Breast epithelium (tissue), 4 donors: ENCODE results near the gene CD163. TPM values are rescaled to one million over a fixed set of nuclear protein-coding genes. Genes with fewer than 3 reads are reported as not detected.

Experiments used
- DNase-seq, 2 donors: peaks; one replicate each; pipeline ENCODE4 v3.0.0-alpha.2; 2019; ENCODE audit warnings: low spot score in 2 of 2
- H3K27ac ChIP-seq, 2 donors: fragments of 200-600 bp; sonication (generic) in 1 of 2; one replicate each; pipeline ENCODE4 v1.5.1; 2016 to 2019; ENCODE audit warnings: mild to moderate bottlenecking in 1 of 2
- H3K27me3 ChIP-seq, 2 donors: fragments of 200-600 bp; sonication (generic) in 1 of 2; one replicate each; pipeline versions ENCODE4 v1.5.1 to v1.6.0; 2017 to 2019; ENCODE audit warnings: control low read depth in 1 of 2, mild to moderate bottlenecking in 1 of 2
- H3K36me3 ChIP-seq: fragments of 200-600 bp; one replicate; pipeline ENCODE4 v1.5.1; 2019
- H3K4me1 ChIP-seq, 2 donors: fragments of 200-600 bp; sonication (generic); one replicate each; pipeline ENCODE4 v1.5.1; 2016 to 2019; ENCODE audit warnings: control low read depth in 1 of 2
- H3K4me3 ChIP-seq, 3 donors: fragments of 200-600 bp; sonication (generic); 1 replicate in 2 of 3; 2 replicates in 1 of 3; pipeline ENCODE4 v1.5.1; 2016 to 2019; ENCODE audit warnings: mild to moderate bottlenecking in 3 of 3, moderate library complexity in 2 of 3
- H3K9me3 ChIP-seq, 2 donors: fragments of 200-600 bp; sonication (generic) in 1 of 2; one replicate each; pipeline ENCODE4 v1.5.1; 2016 to 2019; ENCODE audit warnings: control low read depth in 1 of 2
- CTCF ChIP-seq, 3 donors: fragments of 450-650 bp; IDR thresholded peaks; one replicate each; pipeline ENCODE4 v1.5.1; 2016 to 2017; ENCODE audit warnings: antibody characterized with exemption in 3 of 3, mild to moderate bottlenecking in 3 of 3, moderate library complexity in 3 of 3
- POLR2A ChIP-seq: fragments of 450-650 bp; IDR thresholded peaks from one replicate; pipeline ENCODE4 v1.6.1; 2016; ENCODE audit warnings: antibody characterized with exemption, mild to moderate bottlenecking, moderate library complexity
- POLR2AphosphoS5 ChIP-seq, 3 donors: sonication (generic); formaldehyde crosslinking; IDR thresholded peaks; one replicate each; pipeline ENCODE4 v1.6.1; 2017; ENCODE audit warnings: antibody characterized with exemption in 3 of 3
- intact Hi-C: fragments of 100-400 bp; cut with DNase I; formaldehyde crosslinking; loops from one replicate; pipeline ENCODE4 v1.15.1; 2023; ENCODE audit warnings: low total_unique reads
- total RNA-seq, 3 donors: library from RNA; depleted of rRNA; stranded (reverse); fragments of >200 nt; gene quantifications; one replicate each; pipeline ENCODE4 v1.1.0, GENCODE V29; 2016

CD163 gene
- total RNA-seq, 3 donors from 2014 or later: 98.6 to 848 (median 125) TPM

- no peak for DNase-seq
- no peaks in the 10 kb centered on the region for H3K27me3 ChIP-seq
These were observed 71.4 kb downstream of the CD163 start for GRCh38 chr12:7431993-7432685.

More at GRCh38 chr12:7431993-7432685, 71.4 kb downstream of the CD163 start:
- peaks cover 5% of the 10 kb centered on the region for H3K36me3 ChIP-seq
- TF ChIP-seq CTCF (IDR thresholded peaks at IDR 0.05): no peak
- no peak for TF ChIP-seq POLR2A
- no peak for TF ChIP-seq POLR2AphosphoS5 (IDR thresholded peaks at IDR 0.05)
- no peak overlapping the region for H3K4me3 ChIP-seq
- intact Hi-C loops: no loop called here
- no peak overlapping the region for H3K27ac ChIP-seq
- H3K4me1 ChIP-seq: no peaks in the 10 kb centered on the region
- H3K9me3 ChIP-seq: no peaks in the 10 kb centered on the region

Other genes with a start within 250 kb of the CD163 start
- not detected for gene ACSM4, start 199.7 kb downstream of the CD163 start, total RNA-seq
- gene CD163L1, start 59.6 kb downstream of the CD163 start, total RNA-seq: 10 to 100 TPM in 1 of 3 donors, 1 to 10 TPM in 1, under 1 TPM in 1; 0.33 to 14.9 (median 3.5) TPM
- gene APOBEC1, start 162.1 kb upstream of the CD163 start, total RNA-seq: not detected
- gene GDF3, start 192.0 kb upstream of the CD163 start, total RNA-seq: under 1 TPM in 1 of 3 donors, not detected in 2; 0.33 TPM
- not detected for gene DPPA3, start 207.7 kb upstream of the CD163 start, total RNA-seq
- not detected for gene CLEC4C, start 243.6 kb upstream of the CD163 start, total RNA-seq